SHP77 (cell line): Measurements from ENCODE around the gene PARG.
"Not testable (repeated sequence)": the region's sequence is repeated elsewhere in the genome, so short reads cannot be mapped to it uniquely, and the experiment has no call there.

Source experiments
- DNase-seq, 2 experiments: peaks; one replicate each; lab custom pipeline; 2025; lab: John Stamatoyannopoulos, UW

PARG gene

DNA sequence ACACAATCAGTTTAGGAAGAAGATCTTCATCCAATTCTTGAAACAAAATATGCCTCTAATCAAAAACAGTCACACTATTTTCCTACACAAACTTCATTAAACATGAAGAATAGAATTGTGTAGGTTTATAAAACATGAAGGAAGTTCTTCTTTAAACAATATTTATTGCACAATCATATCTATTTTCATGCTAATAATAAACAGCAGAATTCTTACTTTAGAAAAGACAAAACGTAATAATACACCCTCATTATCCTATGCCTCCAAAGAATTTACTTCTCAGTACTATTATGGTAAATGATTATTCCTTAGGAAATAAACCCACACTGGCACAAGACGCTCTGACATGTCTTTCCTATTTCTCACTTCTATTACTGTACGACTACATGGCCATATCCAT lies 41.4 kb downstream of the PARG start:
- DNase-seq, result not testable (repeated sequence)

DNA sequence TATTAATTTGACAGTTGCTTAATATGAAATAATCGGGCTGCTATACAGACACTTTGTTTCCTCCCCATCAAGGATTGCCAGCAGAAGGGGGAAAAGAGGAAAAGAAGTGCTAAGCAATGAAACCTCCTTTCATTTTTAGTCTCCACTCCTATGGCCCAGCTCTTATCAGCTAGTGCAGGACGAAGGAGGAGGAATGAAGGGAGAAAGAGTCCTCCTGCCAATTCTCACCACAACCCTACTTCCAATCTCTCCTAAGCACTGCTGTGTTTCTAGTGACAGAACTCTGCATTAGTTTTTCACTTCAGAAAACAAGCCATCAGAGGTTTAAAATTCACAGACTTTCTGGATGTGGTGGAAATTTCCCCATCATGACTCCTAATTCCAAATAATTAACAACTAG lies 41.8 kb downstream of the PARG start:
- not testable (repeated sequence) for DNase-seq

DNA sequence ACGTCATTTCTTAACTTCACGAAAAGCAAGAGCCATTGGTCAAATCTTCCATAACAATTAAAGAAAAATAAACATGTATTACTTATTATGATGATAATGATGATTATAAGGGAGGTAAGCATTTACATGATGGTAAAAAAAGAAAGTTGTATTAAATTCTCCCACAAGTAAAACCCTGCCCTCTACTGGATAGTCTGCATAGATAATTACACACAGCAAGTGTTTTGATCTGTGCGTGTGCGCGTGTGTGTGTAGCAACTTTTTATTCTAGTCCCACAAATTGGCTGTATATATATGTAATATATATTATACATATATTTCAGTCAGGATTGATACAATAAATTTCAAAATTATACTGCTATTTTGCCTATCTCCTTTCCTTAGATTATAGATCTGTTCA lies 51.8 kb downstream of the PARG start:
- not testable (repeated sequence) for DNase-seq

DNA sequence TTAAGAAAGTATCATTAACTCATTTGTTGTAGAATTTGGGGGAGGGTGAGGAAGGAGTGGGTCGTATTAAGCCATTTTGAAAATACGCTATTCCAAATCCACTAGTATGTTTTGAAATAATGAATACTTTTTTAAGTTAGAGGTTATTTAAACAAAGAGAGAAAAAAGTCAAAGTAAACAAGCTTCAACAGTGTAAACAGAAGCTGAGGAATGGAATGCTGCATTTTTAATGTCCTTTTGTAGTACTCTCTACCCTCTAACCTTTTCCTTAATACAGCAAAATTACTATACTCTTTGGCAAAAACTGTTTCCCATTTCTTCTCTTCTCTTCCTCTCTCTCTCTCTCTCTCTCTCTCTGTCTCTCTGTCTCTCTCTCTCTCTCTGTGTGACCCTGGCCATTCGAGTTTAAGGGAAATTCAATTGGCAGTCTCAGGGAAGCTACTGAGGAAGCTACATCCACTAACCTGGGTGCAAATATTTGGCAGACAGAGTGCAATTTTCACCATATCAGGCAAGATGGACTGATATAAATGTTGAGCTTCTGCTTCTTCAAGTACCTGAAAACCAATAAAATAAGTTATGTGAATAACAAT lies 57.0 kb downstream of the PARG start:
- DNase-seq, result not testable (repeated sequence)

DNA sequence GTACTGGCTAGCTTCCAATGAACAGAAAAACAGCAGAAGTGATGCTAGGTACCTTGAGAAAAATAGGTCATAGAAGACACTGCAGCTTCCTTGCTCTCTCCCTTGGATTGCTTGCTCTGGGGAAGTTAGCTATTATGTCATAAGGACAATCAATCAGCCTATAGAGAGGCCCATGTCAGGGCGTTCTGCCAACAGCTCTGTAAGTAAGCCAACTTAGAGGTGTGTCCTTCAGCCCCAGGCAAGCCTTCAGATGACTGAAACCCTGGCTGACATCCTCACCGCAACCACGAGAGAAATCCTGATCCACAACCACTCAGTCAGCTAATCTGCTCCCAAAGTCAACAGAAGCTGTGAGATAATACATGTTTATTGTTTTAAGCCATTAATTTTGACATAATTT lies 58.0 kb downstream of the PARG start:
- not testable (repeated sequence) for DNase-seq

DNA sequence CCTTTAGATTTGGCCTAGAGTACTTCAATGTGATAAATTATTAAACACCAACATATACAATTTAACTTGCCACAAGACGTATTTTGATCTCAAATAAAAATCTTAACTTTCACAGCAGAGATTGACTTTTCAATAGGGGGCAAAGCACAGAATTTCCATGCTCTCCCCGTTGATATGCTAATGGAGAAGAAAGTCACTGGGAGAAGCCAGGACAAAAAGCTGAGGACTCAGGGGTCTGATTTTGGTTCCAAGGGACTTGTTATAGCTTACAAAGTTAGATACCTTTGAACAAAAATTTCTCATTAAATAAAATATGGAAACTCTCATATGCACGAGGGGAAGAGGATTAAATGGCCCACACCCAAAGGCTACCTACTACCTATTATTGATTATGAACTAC lies 59.5 kb downstream of the PARG start:
- DNase-seq, result not testable (repeated sequence)

GRCh38 chr10:49872740-49873139 lies 69.1 kb downstream of the PARG start:
- not testable (repeated sequence) for DNase-seq

DNA sequence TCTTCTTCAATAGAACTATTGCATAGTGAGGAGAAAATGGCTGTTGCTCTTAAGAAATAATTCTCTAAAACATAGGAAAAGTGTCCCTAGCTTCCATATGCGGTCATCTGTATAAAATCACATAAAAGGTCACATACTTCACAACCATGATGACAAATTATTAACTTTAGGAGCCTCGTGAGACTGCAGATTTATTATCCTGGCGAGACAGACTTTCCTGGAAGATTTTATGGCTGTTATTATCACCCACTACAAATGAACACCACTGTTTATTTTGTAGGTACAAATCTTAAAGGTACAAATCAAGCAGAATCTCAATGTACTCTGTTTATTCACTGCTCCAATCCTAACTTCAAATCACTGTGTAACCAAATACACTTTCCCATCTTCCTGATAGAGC lies 70.4 kb downstream of the PARG start:
- DNase-seq, result not testable (repeated sequence)

GRCh38 chr10:49859933-49860332 lies 81.9 kb downstream of the PARG start:
- not testable (repeated sequence) for DNase-seq

DNA sequence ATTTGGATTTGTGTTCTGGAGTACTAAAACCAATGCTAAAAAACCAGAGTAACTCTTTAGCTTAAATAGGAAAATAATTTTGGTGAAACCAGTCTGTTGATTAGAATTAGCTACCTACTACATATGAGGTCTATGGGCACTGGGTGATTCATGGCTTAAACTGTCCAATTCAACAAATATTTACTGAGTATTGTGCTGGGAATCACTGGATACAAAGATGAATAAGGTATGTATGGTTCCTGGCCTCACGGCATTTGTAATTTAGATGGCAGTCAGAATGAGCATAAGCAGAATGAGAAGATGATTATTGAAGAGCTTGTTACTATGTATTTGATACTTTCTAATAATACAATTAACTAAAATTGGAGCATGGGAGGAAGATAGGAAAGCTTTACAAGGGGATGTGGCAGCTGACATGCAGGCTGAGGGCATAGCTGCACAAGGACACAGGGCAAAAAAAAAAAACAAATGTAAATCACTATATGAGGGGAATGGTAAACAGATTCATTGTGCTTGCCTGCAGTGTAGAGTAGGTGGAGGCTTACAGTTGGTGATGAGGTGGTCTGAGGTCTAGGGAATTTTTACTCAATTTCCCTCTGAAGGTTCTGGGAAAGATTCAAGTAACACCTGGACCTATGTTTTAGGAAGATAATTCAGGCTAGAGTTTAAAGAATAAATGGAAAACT lies 83.0 kb downstream of the PARG start:
- not testable (repeated sequence) for DNase-seq

GRCh38 chr10:49849520-49849919 lies 92.3 kb downstream of the PARG start:
- not testable (repeated sequence) for DNase-seq

GRCh38 chr10:49844775-49845595 lies 96.8 kb downstream of the PARG start:
- DNase-seq, result no peak

GRCh38 chr10:49842333-49842628 lies 99.5 kb downstream of the PARG start:
- not testable (repeated sequence) for DNase-seq

DNA sequence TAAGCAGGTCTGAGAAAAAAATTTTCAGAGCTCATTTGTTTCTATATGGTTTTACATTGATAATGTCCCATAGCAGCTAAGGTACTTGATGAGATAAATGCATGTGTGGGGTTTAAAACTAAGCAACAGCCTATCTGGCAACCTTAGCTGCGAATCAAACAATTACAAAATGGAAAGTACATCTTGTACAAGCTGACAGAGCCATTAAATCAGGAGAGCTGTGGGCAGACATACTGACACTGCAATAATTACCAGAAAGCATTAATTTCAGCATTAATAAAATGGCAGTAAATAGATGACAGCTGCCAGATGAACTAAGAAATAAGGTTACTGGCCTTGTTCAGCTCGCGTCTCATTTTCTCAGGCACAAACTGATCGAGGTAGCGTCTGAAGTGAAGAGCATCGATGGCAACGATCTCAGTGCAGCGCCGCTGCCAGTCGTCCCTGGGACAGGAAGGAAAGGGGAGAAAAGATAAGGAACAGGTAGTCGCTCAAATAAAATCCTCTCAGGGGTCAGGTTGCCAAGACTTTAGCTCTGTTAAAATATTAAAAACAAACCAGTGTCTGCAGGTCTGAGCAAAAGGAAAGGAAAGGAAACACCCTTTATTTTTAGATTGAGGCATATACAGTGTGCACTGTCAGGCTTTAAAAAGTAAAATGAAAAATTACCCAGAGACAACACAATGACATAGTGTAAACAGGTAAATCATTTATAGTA lies 100.1 kb downstream of the PARG start:
- DNase-seq, result no peak

DNA sequence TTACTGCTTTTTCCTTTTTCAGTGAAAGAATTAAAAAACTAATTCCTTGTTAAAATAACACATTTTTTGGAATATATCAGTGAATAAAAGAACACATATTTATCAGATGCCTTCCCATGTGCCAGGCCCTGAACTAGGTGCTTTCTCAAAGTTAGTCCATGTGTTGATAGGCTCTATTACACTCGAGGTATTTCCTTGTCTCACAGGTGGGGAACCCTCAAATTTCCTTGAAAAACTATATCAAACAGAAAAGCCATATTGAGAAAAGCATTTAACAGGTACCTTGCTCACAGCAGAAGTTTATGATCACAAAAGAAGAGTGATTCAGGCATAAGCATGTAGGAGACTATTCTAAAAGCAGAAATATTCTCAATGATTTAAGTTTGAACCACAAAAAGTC lies 104.1 kb downstream of the PARG start:
- no peak for DNase-seq

GRCh38 chr10:49837051-49837478 lies 104.8 kb downstream of the PARG start:
- DNase-seq, result no peak

DNA sequence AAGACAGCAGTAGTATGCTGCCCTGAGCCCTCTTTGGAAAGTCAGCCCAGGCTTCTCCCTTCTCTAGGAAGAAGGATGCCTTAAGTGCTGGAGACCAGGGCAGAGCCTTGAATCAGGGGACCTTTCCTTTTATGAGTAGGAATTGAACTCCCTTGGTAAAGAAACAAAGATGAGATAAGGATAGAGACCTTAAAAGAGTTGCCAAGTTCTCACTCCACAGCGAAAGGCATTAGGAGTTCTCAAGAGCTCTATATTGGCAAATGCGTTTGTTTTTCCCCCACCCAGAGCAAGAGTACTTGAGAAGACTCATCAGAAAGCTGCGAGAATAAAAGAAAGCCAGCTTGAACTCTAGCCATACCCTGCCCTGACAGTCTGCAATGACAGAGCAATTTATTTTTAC lies 106.9 kb downstream of the PARG start:
- no peak for DNase-seq

GRCh38 chr10:49834201-49834600 lies 107.6 kb downstream of the PARG start:
- DNase-seq, result no peak

- DNase-seq, result no peak
These were observed 108.7 kb downstream of the PARG start for GRCh38 chr10:49833168-49833567.

DNA sequence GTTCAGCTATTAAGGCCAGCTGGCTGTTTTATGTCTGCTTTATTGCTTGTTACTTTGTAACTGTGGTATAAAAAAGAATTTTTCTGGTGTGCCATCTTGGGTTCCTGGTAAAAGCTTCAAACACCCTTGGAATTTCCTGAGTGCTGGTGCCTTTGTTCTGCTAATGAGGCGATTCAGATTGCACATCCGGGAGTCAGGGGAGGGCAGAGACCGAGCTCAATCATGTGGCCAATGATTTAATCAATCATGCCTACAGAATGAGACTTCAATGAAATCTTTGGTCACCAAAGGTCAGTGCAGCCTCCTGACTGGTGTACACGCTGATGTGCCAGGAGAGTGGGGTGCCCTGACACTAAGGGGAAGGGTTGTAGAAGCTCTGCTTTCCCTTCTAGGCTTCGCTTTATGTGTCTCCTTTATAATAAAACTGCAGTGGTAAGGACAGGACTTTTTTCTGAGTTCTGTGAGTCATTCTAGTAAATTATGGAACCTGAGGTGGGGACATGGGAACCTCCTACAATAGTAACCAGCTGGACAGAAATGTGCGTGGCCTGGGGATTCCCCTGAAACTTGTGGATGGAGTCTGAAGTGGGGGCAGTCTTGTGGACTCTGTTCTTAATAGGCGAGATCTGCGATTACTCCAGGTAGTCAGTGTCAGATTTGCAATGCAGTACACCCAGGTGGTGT lies 110.3 kb downstream of the PARG start:
- DNase-seq, result no peak

DNA sequence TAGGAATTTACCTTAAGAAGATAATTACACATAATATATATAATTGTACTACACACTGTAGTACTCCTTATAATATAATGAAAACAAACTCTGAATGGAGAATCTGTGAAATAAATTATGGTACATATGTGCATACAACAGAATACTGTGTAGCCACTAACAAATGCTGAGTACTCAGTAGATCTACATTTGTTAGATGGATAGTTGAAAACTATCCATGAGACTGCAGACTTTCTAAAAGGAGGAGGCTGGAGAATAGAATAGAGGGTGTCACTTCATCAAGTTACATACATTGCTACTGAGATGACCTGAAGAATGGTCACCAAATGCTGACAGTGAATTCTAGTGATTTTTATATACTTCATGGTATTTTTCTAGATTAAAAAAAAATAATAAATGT lies 111.0 kb downstream of the PARG start:
- no peak for DNase-seq

- DNase-seq, result no peak
These were observed 111.8 kb downstream of the PARG start for GRCh38 chr10:49830016-49830415.
